ENCODE measurements around the gene MTMR8. TPM values are rescaled to one million over a fixed set of nuclear protein-coding genes. Genes with fewer than 3 reads are reported as not detected.
"Not testable (repeated sequence)": the region's sequence is repeated elsewhere in the genome, so short reads cannot be mapped to it uniquely, and the experiment has no call there.

MTMR8 gene
- total and polyA plus RNA-seq, 7 donors: 0.10 to 0.71 (median 0.25) TPM

- intact Hi-C loops (cut with DNase I): no loop called here
- DNase-seq (no peak), ATAC-seq (peak in 2 of 4 donors; percentile 5 to 21)
- Histone ChIP-seq H3K4me1 (no peaks in the 10 kb centered on the region), H3K4me3 (peak overlapping the region; percentile 64), H3K27ac (no peak overlapping the region), H3K36me3 (ENCODE audit: insufficient read depth in 1 of 2, low read depth in 1 of 2) (no peaks in the 10 kb centered on the region), H3K9me3 (no peaks in the 10 kb centered on the region), H3K27me3 (ENCODE audit: insufficient read depth in 3 of 3, low read length in 2 of 3) (peaks cover 0 to 18% (median 0%) of the 10 kb centered on the region in 3 donors)
- TF ChIP-seq, protein P1, sequence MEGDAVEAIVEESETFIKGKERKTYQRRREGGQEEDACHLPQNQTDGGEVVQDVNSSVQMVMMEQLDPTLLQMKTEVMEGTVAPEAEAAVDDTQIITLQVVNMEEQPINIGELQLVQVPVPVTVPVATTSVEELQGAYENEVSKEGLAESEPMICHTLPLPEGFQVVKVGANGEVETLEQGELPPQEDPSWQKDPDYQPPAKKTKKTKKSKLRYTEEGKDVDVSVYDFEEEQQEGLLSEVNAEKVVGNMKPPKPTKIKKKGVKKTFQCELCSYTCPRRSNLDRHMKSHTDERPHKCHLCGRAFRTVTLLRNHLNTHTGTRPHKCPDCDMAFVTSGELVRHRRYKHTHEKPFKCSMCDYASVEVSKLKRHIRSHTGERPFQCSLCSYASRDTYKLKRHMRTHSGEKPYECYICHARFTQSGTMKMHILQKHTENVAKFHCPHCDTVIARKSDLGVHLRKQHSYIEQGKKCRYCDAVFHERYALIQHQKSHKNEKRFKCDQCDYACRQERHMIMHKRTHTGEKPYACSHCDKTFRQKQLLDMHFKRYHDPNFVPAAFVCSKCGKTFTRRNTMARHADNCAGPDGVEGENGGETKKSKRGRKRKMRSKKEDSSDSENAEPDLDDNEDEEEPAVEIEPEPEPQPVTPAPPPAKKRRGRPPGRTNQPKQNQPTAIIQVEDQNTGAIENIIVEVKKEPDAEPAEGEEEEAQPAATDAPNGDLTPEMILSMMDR (IDR thresholded peaks at IDR 0.05): no peak
- WGBS, 3 donors: 0 to 19% (median 1%) methylated on average over 4 of the region's 4 CpGs
Measured at GRCh38 chrX:64395568-64395929, 297 bp upstream of the MTMR8 start.

GRCh38 chrX:64394059-64394873, 986 bp downstream of the MTMR8 start:
- H3K36me3 ChIP-seq (ENCODE audit: insufficient read depth in 1 of 2, low read depth in 1 of 2): no peaks in the 10 kb centered on the region
- TF ChIP-seq, protein P1 (IDR thresholded peaks at IDR 0.05): no peak
- ATAC-seq (peak in 2 of 4 donors; percentile 14 to 24), DNase-seq (no peak)
- WGBS, 3 donors: 27 to 34% (median 27%) methylated on average over 10 to 12 of the region's 12 CpGs
- no peak overlapping the region for H3K27ac ChIP-seq
- peaks cover 0 to 18% (median 0%) of the 10 kb centered on the region in 3 donors for H3K27me3 ChIP-seq (ENCODE audit: insufficient read depth in 3 of 3, low read length in 2 of 3)
- peak overlapping the region; percentile 64 for H3K4me3 ChIP-seq
- H3K9me3 ChIP-seq: no peaks in the 10 kb centered on the region
- H3K4me1 ChIP-seq: no peaks in the 10 kb centered on the region
- intact Hi-C loops (cut with DNase I): no loop called here

- ATAC-seq: no peak
- peaks cover 0 to 9% (median 0%) of the 10 kb centered on the region in 3 donors for H3K27me3 ChIP-seq (ENCODE audit: insufficient read depth in 3 of 3, low read length in 2 of 3)
- H3K9me3 ChIP-seq: peaks cover 3% of the 10 kb centered on the region
- H3K36me3 ChIP-seq (ENCODE audit: insufficient read depth in 1 of 2, low read depth in 1 of 2): no peaks in the 10 kb centered on the region
- no peak overlapping the region for H3K27ac ChIP-seq
- DNase-seq: no peak
- H3K4me1 ChIP-seq: no peaks in the 10 kb centered on the region
- intact Hi-C loops (cut with DNase I): no loop called here
- no peak overlapping the region for H3K4me3 ChIP-seq
- TF ChIP-seq, protein P1 (IDR thresholded peaks at IDR 0.05): no peak
Measured at GRCh38 chrX:64389489-64389888, 5.8 kb downstream of the MTMR8 start.

GRCh38 chrX:64380789-64381188, 14.5 kb downstream of the MTMR8 start:
- H3K4me1 ChIP-seq; H3K27ac ChIP-seq; intact Hi-C loops (cut with DNase I); H3K36me3 ChIP-seq (ENCODE audit: insufficient read depth in 1 of 2, low read depth in 1 of 2); DNase-seq; H3K4me3 ChIP-seq; ATAC-seq; H3K27me3 ChIP-seq (ENCODE audit: insufficient read depth in 3 of 3, low read length in 2 of 3): not testable (repeated sequence)
- 90 to 98% (median 97%) methylated on average over 3 to 4 of the region's 4 CpGs for WGBS, 3 donors
- peaks cover 16% of the 10 kb centered on the region for H3K9me3 ChIP-seq

- TF ChIP-seq, protein P1 (IDR thresholded peaks at IDR 0.05): no peak
- no peaks in the 10 kb centered on the region for H3K36me3 ChIP-seq (ENCODE audit: insufficient read depth in 1 of 2, low read depth in 1 of 2)
Measured at GRCh38 chrX:64379924-64380323, 15.3 kb downstream of the MTMR8 start.

More at GRCh38 chrX:64379924-64380323, 15.3 kb downstream of the MTMR8 start:
- intact Hi-C loops (cut with DNase I): no loop called here
- Histone ChIP-seq H3K4me3 (no peak overlapping the region), H3K27ac (no peak overlapping the region), H3K27me3 (ENCODE audit: insufficient read depth in 3 of 3, low read length in 2 of 3) (no peaks in the 10 kb centered on the region), H3K4me1 (no peaks in the 10 kb centered on the region), H3K9me3 (peaks cover 13% of the 10 kb centered on the region)
- no peak for ATAC-seq
- no peak for DNase-seq
- WGBS, 3 donors: 60 to 93% (median 85%) methylated on average over 1 of the region's 1 CpG

Data from psoas muscle (tissue), 8 donors.